HG03175 (cell line): Measurements from ENCODE around the gene PCCA.
"Not testable (repeated sequence)": the region's sequence is repeated elsewhere in the genome, so short reads cannot be mapped to it uniquely, and the experiment has no call there.

ENCODE experiments used
- ATAC-seq: cut with Tn5 transposase; IDR thresholded peaks from one replicate; pipeline ENCODE4 v1.9.1; 2021; ENCODE audit warnings: mild to moderate bottlenecking, moderate library complexity; ENCODE audit not compliant: unreplicated experiment

The PCCA gene

GRCh38 chr13:100301418-100301817, 212.5 kb downstream of the PCCA start:
- no peak for ATAC-seq

- ATAC-seq = no peak
Measured at GRCh38 chr13:100302391-100302790, 213.5 kb downstream of the PCCA start.

- no peak for ATAC-seq
Measured at GRCh38 chr13:100304229-100304628, 215.3 kb downstream of the PCCA start.

GRCh38 chr13:100305398-100305797, 216.5 kb downstream of the PCCA start:
- ATAC-seq = no peak

- ATAC-seq = no peak
Measured at GRCh38 chr13:100306030-100306429, 217.1 kb downstream of the PCCA start.

- no peak for ATAC-seq
Measured at GRCh38 chr13:100306434-100306999, 217.6 kb downstream of the PCCA start.

- no peak for ATAC-seq
Measured at GRCh38 chr13:100314132-100314910, 225.4 kb downstream of the PCCA start.

GRCh38 chr13:100315522-100315921, 226.6 kb downstream of the PCCA start:
- ATAC-seq = no peak

- ATAC-seq = not testable (repeated sequence)
Measured at GRCh38 chr13:100318473-100318872, 229.6 kb downstream of the PCCA start.

GRCh38 chr13:100323937-100324336, 235.0 kb downstream of the PCCA start:
- no peak for ATAC-seq

GRCh38 chr13:100330662-100331061, 241.8 kb downstream of the PCCA start:
- ATAC-seq = no peak

GRCh38 chr13:100333141-100333540, 244.2 kb downstream of the PCCA start:
- no peak for ATAC-seq

GRCh38 chr13:100334214-100334613, 245.3 kb downstream of the PCCA start:
- no peak for ATAC-seq

- ATAC-seq = no peak
Measured at GRCh38 chr13:100336795-100337516, 248.1 kb downstream of the PCCA start.

- ATAC-seq = no peak
Measured at GRCh38 chr13:100338275-100338674, 249.4 kb downstream of the PCCA start.

- ATAC-seq = no peak
Measured at GRCh38 chr13:100339411-100339940, 250.6 kb downstream of the PCCA start.

- no peak for ATAC-seq
Measured at GRCh38 chr13:100340865-100341264, 252.0 kb downstream of the PCCA start.

GRCh38 chr13:100341327-100341726, 252.4 kb downstream of the PCCA start:
- ATAC-seq = no peak

GRCh38 chr13:100344544-100344943, 255.7 kb downstream of the PCCA start:
- no peak for ATAC-seq

- ATAC-seq = no peak
Measured at GRCh38 chr13:100347968-100348367, 259.1 kb downstream of the PCCA start.

- ATAC-seq = no peak
Measured at GRCh38 chr13:100349594-100349993, 260.7 kb downstream of the PCCA start.

- ATAC-seq = no peak
Measured at GRCh38 chr13:100350601-100351000, 261.7 kb downstream of the PCCA start.
